HG02623 (cell line): ENCODE measurements around the gene BRDT.
"Not testable (repeated sequence)": the region's sequence is repeated elsewhere in the genome, so short reads cannot be mapped to it uniquely, and the experiment has no call there.

ENCODE experiments used
- ATAC-seq: cut with Tn5 transposase; IDR thresholded peaks from one replicate; pipeline ENCODE4 v1.9.1; 2021; ENCODE audit warnings: moderate library complexity; ENCODE audit not compliant: unreplicated experiment

The BRDT gene

DNA sequence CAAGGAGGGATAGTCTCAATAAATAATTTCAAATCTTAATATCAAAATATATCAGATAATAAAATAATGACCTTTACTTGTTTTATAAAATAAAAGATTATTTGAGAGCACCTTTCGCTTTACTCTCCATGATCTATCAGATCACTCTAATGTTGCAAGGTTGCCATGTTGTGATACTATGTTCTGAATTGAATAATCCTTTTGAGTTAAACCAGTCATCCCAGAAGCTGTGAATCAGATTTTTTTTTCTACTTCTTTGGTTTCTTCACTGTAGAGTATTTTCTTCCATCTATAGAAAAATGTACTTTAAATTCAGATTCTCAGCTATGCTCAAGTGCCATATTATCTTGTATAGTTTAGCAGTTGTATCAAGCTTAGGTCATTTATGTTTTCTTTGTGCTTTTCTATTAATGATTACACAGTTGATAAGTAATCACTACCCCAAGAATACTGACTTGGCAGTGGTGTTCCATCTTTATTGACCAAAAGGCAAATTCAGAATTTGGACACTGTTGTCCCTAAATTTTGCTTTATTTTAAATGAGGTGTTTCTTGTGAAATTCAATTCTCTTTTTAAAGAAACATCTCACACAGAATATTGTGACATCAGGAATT is 32.9 kb downstream of the BRDT start:
- ATAC-seq = no peak

DNA sequence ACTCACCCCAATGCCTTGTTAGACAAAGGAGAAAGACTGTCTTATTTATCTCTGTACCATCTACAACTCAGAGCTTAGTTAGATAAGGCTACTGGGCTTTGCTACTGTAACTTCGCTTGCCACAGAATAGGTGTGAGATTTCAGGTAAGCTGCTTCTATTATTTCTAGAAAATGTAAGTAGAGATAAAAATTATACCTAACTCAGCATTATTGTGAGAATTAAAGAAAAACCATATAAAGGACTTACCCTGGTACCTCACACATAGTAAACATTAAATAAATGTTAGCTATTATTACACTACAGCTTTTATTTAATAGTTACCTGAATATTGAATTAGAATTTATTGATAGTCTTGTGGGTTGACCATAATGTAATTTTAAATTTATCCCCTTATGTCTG is 44.1 kb downstream of the BRDT start:
- no peak for ATAC-seq

DNA sequence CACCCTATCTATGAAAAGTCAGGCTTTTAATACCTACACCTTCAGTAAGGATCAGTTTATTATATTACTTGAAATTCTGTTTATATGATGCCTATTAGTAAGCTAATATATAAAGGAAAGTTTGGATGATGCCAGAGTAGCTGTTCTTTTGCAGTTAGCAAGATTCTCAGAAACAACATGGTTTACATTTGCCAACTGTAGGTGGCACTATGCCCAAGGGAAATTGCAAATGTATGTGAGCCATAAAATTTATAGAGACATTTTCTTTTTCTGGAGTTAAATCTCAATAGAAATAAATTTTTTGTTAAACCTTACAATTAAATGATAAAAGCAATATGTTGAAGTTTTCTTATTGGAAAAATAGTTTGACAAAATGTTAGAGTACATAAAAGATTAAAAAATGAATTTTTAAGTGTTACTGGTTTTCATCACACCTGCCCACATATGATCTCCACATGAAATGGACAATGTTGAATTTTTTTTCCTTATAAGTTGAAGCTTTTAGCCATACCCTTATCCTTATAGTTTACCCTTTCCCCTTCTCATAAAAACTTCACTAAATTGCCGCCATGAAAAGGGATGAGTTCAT is 48.5 kb downstream of the BRDT start:
- no peak for ATAC-seq

DNA sequence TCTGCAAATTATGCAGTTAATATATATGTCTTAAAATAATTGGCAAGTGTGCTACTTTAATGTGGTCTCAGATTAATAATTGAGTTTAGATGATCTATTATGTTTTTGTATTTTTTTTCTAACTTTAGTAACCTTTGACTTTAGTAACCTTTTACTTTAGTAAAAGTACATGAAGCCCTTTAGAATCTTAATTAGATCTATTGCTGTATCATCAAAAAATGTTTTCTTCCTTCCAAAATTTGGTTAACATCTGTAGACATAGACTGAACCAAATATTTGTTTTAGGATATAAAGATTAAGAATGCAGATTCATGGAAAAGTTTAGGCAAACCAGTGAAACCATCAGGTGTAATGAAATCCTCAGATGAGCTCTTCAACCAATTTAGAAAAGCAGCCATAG is 54.9 kb downstream of the BRDT start:
- ATAC-seq = no peak

DNA sequence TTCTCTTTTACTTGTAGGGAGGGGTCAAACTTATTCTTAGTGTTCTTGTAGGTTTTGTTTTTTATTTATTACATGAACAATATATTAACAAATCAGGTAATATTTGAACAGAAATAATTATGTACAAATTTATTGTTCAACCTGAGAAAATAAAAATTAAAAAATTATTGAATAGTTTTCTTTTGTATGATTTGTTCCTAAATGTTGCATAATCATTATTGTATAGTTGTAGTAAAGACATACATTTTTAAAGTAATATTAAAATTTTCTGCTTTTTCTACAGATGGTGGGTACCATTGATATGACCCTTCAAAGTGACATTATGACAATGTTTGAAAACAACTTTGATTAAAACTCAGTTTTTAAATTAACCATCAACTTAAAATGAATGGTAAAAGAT is 64.7 kb downstream of the BRDT start:
- ATAC-seq = no peak

DNA sequence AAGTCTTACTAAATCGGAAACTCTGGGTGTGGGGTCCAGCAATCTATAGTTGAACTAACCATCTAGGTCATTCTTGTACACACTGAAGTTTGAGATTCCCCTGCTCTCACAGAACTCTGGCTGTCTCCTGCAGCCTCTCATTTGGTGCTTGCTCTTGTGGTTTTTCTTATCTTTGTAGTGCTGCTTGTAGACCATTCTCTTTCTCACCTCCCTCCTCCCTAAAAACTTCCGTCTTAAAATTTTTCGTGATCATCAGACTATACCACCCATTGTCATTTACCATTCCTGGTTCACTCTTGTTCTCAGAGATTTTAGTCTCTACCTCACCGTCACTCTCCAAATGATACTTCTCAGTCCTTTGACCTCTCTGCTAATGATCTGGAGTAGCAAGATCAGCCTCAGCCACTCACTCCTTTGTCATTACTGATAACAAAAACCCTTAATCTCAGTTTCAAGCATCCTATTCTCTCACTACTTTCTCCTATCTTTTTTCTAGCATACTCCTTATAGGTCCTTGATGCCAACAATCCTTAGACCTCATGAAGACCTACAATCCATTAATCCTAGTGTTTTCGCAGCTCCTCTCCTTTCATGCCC is 67.6 kb downstream of the BRDT start:
- ATAC-seq = no peak

DNA sequence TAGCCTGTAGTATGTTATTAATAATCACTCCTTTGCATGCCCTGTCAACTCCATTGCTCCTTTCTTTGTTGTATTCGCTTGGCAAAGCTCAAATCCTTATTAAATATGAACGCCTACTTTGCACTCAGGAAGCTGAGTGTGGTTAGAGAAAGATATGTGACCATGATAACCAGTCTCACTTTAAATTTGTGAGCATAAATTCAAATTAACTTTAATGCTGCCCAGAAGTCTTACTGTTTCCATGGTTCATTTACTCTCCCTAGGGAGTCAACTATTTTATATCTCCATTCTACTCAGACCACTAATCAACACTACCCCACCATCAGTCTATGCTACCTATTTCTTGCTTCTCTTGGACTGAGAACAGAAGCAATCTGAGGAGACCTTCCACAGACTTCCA is 68.5 kb downstream of the BRDT start:
- ATAC-seq = no peak

DNA sequence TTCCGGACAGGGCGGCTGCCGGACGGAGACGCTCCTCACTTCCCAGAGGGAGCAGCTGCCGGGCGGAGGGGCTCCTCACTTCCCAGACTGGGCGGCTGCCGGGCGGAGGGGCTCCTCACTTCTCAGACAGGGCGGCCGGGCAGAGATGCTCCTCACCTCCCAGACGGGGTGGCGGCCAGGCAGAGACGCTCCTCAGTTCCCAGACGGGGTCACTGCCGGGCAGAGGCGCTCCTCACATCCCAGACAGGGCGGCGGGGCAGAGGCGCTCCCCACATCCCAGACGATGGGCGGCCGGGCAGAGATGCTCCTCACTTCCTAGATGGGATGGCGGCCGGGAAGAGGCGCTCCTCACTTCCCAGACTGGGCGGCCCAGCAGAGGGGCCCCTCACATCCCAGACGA is 76.8 kb downstream of the BRDT start:
- ATAC-seq = not testable (repeated sequence)

DNA sequence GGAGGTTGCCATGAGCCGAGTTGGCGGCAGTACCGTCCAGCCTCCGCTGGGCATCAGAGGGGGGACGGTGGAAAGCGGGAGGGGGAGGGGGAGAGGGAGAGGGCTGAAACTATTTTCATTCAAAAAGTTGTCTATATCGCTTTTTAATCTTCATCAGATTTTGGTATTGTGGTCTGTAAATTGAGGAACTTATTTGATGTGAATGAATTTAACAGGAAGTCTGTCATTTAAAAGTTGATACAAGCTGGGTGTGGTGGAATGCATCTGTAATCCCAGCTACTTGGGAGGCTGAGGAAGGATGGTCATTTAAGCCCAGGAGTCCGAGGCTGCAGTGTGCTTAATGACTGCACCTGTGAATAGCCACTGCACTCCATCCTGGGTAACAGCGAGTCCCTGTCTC is 77.6 kb downstream of the BRDT start:
- ATAC-seq = no peak

DNA sequence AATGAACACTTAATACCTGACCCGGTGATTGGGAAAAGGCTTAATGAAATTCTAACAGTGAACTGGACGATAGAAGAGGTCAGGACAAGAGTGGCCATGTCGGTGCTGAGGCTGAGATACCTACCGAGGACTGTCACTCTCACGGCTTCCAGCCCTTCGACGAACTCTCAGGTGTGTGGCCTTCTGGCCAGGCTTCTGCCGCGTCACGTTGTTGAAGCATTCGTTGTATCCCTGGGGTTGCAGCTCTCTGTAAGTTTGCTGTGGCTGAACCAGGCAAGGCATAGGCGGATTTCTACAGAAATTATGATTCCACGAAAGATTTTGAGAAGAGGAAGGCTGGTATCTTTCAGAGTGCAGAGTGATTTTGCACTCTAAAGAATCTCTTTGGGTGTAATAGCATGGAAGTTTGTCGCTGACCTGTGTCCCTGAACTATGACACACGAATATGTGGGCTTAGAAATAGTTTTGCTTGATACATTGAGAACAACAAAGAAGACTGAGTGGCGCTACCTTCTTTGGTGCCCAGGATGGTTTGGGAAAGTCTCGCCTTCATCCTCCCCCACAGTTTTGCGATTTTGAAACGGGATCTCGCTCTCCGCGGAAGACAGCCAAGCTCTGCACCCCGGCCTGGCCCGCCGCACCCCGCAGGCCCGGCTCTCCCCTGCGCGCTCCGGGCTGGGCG is 80.2 kb downstream of the BRDT start:
- ATAC-seq = no peak

DNA sequence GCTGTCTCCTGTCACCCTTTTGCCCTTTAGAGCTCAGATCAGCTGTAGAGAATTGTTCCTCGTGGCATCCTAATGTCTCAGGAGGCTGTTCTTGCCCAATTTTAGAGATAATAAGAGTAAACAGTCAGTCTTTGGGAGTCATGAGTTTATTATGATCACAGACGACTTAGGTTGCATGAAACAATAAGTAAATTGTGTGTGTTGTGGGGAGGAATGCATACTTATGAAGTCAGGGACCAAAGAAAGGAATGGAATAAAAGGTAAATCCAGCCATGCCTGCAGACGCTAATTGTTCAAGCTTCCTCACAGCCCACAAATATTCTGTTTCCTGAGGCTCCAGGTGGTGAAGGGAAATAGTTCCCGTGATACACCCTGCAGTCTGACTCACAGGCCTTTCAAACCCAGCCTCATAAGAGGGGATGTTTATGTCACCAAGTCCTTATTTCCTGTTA is 81.5 kb downstream of the BRDT start:
- ATAC-seq = no peak

DNA sequence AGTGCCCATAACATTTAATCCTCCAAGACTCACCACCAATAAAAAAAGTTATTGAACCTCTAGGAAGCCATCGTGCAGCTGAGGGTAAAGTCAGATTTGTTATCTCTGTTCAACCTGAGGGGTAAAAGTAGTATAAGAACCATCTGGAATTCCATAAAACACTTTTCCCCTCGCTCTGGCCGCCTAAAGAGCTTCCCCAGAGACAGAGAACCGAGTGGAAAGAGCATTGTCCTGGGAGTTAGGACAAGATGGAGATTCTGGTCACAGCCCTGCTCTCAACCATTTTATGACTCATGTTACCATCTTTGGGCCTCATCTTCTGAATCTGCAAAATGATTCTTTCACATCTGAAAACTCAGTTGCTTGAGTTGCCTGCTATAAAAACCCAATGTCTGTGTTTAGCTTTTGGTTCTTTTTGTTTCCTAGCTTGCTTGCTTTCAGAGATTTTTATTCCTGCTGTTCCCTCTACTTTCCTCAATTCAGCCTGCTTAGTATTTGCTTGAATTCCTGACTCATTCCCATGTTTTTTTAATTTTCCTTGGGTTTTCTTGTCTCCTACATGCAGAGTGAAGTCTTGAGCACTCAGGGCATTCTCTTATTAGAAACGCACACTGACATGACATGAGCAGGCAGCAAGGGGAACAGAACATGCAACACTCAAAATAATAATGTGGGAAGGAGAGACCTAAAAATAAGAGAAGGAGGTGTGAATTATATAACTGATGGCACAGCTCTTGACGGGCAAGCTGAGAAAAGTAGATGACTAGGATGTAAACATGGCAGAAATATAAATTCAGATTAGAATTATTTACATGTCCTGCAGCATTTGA is 82.3 kb downstream of the BRDT start:
- ATAC-seq = no peak

DNA sequence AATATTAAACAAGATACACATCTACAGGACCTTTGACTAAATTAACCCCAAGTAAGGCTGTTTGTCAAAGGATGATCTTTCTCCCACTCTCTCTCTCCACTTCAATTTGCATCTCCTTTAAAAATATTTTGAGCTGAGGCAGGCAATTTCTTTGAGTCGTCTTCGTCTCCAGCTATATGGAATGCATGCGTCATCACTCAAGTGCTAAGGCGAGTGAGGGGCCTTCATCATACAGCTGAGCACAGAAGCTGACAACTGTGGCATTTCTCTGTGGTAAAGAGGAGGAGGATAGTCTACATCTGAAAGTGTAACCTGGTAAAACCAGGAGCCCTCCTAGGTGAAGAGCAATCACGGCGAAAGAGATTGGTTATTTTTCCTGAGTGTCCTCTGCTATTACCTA is 88.2 kb downstream of the BRDT start:
- no peak for ATAC-seq

DNA sequence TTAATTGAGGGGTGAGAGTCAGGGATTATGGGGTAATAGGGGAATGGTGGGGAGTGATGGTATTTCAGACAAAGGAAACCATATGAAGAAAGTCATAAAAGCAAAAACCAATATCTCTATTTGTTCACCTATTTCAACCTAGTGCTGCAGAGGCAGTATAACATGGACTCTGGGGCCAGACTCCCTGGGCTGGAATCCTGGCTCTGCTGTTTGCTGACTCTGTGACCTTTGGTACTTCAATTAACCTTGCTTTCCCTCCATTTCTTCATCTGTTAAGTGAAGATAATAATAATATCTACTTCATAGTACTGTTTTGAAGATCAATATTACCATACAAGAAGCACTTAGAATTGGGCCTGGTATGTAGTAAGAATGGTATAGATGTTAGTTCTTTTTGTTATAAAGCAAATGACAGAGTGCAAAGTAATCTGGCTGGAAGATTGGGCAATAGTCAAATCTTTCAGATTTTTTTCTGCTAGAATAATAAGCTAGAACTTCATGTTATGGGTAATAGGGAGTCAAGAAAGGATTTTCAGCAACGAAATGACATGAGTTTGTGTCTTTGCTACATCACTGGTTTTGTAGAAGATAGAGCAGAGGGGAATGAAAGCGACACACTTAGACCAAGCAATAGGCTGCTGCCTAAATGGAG is 89.6 kb downstream of the BRDT start:
- no peak for ATAC-seq

DNA sequence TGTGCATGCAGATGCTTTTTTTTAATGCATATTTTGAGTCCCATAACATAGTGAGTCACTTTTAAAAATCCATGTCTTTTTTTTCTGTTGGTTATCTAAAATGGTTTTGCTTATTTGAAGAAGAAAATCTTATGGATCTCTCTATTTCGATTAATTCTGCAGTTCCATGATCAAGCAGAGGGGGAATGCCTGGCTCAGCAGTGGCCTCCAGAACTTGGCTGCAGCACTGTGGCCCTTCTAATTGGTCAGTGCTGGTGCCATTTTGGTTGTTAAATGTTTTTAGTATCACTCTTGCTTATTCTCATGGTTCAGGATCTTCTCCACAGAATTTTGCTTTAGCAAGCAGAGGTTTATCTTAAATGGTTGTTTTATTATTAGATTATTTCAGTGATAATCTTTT is 91.8 kb downstream of the BRDT start:
- ATAC-seq = no peak

DNA sequence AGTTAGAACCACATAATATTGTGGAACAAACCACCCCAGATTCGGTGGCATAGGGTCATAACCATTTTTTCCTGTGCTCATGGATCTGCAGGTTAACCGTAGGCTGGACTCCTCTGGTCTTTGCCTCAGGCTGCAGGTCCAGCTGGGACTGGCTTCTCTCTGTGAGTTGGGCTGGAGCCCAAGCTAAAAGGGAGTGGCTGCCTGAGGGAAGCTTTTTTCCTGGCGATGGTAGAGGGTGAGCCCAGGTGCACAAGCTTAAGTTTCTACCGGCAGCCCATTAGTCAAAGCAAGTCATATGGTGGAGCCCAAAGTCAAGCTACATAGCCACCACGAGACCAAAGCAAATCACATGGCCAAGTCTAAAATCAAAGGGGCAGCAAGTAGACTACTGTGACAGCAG is 94.4 kb downstream of the BRDT start:
- no peak for ATAC-seq

DNA sequence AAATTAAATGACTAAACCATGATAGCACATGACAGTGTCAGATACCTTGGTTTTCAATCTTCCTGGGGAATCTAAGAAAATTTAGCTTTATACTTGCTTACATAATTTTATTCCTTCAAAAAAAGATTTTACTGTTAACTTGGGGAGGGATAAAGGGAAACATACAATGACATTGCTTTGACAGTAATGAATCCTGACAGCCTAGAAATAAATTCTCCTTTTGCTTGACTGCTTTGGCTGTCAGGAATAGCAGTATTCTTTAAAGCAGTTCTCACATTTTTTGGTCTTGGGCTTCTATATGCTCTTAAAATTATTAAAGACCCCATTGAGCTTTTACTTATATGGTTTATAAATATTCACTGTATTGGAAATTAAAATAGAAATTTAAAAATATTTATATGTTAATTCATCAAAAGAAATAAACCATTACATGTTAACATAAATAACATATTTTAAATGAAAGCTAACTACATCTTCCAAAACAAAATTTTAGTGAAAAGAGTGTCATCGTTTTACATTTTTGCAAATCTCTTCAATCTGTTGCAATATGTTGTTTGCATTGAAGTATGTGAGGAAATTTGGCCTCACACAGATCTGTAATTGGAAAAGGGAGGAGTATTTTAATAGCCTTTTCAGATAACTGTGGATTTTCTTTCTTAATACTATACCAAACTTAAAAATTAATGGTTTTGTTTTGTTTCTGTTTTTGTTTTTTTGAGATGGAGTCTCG is 96.7 kb downstream of the BRDT start:
- ATAC-seq = no peak

DNA sequence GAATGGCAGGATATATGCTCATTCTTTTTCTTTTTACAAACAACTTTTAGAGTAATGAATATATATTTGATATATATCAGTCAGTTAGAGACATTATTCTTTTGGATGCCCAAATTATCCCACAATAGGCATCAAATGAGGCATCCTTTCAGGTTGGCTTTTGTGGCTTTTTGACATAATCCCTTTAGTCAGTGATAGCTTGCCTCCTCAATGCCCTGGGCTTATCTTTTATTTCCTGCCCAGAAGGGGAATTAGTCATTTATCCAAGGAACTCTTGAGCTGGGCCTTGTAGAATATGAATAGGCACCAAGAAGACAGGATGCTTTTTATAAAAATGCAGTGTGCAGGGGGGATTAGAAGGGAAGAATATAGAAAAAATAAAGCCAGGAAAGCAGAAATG is 102.7 kb downstream of the BRDT start:
- ATAC-seq = no peak
